ENCODE measurements around the gene C16orf96.

GRCh38 chr16:4570688-4571321, 14.7 kb downstream of the C16orf96 start:
- TF ChIP-seq CTCF (IDR thresholded peaks at IDR 0.05) (no peak), EZH2 (IDR thresholded peaks at IDR 0.05) (no peak), EZH2phosphoT487 (IDR thresholded peaks at IDR 0.05) (no peak)
